NCI-H1930 (cell line): ENCODE measurements around the gene OLFML2A.

Source experiments
- DNase-seq, 2 experiments: peaks; one replicate each; lab custom pipeline; 2025; lab: John Stamatoyannopoulos, UW

Gene OLFML2A

DNA sequence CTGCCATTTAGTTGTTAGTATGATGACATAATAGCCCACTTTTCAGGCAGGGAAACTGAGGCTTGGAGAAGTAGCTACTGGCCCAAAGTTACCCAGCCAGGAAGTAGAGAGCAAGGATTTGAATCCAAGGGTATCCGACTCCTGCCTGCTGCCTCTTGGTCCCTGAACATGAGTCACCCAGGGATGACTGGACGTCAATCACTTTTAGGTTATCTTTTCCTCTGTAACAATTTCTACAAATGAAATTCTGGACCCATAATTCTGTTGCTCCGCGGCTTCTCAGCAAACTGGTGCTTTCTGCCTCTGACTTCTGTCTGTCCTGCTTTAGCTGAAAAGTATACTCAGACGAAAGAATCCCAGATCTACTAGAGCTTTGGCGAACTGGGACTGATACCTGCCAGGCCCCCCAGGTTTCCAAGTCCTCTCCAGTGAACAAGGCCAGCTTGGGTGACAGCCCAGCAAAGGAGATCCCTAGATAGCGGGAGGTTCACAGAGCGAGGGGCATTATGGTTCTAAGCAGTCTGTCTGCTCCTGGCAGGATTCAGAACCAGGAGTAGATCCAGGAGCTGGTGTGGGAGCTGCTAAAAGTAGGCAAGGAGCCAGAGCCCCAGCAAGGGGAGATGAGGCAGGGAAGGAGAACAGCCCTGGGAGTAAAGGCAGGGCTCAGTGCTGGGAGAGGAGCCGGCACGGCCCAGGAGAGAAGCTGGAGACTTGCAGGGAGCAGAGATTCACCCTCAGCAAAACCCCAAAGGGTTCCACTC lies 20.6 kb downstream of the OLFML2A start:
- no peak for DNase-seq

DNA sequence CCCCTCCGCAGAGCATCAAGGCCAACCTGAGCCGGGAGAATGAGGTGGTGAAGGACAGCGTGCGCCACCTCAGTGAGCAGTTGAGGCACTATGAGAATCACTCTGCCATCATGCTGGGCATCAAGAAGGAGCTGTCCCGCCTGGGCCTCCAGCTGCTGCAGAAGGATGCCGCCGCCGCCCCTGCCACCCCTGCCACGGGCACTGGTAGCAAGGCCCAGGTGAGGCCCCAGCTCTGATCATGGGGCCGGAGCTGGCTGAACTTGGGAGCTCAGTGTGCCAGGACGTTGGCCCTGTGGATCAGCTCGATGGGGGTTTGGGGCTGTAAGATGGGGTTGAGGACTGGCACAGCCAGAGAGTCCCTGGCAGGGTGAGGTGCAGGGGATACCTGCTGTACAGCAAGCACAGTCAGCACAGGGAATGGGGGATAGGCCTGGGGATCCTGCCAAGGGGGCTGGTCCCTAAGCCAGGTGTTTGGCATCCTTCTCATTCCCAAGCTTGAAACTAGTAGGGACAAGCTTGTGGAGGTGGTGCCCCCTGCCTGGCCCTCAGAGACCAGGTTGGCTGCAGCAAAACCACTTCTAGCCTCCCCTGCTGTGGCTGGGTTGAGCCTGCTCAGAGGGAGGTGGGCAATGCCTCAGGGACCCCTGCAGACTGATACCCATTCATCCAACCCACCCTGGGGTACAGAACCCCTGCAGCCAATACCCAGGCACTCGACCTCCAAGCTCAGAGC lies 22.5 kb downstream of the OLFML2A start:
- no peak for DNase-seq

DNA sequence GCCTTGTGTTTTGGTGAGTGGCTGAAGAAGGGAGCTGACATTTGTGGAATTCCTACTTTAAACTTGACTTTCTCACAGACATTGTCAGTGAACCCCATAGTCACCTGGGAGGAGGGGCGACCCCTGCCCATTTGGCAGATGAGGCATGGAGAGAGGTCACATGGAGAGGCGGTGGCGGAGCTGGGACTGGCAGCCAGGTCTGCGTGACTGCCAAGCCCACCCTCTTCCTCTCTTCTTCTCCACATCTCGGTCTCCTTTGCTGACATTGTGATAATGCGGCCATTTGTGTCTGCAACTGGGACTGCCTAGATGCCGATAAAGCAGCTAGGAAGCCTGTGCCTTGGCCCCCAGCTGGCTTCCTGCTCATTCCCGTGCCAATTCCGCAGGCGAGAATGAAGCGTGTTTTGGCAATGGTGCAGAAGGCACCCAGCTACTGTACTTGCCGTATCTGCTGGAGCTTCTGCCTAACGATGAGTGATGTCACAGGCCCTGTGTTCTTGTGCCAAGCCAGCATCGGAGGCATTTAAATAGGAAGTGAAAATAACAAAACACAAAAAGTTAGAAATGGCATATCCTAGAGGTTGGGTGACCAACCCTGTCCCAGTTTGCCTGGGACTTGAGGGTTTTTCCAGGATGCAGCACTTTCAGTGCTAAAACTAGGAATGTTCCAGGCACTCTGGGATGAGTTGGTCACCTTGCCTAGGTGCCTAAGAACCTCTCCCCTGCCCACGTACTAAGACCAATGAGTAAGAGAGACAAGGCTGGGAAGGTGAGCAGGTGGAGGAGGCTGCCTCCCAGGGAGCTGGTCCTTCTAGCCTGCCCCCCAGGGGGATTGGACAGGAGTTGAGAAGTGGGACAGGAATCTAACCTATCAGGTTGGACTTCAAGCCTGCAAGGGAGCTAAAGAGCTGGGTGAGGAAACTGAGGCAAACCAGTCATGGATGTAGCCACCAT lies 23.6 kb downstream of the OLFML2A start:
- DNase-seq: no peak

DNA sequence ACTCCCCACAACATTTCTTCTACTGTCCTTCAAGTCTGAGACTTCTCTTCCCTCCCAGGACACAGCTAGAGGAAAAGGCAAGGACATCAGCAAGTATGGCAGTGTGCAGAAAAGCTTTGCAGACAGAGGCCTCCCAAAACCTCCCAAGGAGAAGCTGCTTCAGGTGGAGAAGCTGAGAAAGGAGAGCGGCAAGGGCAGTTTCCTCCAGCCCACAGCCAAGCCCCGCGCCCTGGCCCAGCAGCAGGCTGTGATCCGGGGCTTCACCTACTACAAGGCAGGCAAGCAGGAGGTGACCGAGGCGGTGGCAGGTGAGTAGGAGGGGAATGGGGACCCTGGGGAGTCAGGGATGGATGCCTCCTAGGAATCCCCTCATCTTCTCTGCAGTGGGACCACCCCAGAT lies 24.4 kb downstream of the OLFML2A start:
- DNase-seq: no peak

DNA sequence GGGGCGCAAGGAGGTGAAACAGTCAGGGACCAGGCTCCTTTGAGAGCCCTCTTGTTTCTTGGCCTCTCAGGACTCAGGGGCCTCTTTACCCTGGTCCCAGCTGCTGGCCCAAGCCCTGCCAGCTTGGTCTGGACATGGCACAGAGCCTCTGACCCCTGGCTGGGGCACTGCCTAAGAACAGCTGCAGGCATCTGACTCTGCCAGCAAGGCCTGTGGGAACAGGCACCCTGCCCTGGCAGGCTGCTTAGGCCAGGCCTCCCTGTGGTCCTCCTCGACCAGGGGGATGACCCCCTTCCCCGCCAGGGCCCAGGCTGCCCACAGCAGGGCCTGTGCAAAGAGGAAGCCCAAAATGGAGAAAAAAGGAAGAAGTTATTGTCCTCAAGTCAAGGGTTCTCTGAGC lies 25.5 kb downstream of the OLFML2A start:
- DNase-seq: no peak

DNA sequence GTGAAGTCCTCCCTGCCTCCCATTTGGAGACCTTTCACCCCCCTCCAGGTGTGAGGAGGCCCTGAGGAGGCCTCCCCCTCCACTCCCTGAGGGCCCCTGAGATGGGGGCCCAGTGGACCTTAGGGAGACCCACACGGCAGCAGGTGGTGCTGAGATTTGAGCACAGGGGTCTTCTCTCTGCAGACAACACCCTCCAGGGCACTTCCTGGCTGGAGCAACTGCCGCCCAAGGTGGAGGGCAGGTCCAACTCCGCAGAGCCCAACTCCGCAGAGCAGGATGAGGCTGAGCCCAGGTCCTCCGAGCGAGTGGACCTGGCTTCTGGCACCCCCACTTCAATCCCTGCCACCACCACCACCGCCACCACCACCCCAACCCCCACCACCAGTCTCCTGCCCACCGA lies 27.0 kb downstream of the OLFML2A start:
- DNase-seq: no peak

DNA sequence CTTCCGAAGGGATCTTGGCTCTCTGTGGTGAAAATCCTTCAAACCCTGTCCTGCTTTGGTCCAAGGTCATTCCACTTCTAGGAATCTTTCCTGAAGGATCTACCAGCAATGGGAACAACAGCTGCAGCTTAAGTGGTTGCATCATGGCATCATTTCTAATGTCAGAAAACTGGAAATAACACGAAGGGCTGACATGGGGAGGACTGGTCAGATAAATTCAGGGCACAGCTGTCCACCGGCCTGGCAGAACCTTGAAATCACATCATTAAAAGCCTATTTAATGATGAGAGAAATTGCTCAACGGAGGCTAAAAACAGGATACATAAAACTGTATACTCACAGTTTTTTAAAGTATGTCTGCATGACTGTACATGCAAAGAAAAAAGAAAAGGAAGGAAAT lies 28.3 kb downstream of the OLFML2A start:
- no peak for DNase-seq

DNA sequence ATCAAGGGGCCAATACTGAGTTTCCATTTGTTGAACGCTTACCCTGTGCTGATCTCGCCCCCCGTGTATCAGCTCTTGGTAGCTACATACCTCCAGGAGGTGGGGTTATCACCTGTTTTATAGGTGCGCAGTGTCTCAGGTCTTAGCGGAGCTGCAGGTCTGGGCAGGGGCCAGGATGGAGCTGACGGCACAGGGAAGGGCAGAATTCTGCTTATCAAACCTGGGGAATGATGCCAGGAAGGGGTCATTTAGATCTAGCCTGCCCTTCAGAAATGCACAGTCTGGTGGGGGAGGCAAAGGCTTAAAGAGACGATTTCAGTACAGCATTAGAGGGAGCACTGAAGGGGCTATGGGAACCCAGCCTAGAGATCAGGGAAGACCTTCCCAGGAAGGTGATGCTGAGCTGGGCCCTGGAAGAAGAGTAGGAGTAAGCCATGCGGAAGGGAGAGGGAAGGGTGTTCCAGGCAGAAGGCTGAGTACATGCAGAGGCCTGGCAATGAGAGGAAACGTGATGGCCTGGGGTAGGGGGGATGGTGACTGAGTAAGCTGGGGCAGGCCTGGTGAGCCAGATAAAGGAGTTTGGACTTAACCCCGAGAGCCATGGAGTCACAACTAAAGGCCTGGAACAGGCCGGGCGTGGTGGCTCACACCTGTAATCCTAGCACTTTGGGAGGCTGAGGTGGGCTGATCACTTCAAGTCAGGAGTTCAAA lies 31.5 kb downstream of the OLFML2A start:
- DNase-seq: no peak

DNA sequence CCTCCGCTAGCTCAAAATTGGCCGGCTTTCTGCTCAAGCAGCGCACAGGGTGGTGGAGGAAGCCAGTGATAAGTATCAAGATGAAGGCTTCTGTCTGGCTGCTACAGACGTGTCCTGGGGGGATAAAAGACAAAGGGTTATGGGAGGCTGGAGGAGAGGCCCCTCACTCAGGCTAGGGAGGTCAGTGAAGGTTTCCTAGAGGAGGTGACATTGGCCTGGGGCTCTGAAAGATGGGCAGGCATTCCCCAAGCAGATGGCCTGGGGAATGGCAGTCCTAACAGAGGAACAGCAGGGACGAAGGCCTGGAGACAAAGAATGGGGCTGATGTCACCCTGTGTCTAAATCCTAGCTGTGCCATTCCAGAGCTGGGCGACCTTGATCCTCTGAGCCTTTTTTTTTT lies 32.3 kb downstream of the OLFML2A start:
- DNase-seq: no peak

DNA sequence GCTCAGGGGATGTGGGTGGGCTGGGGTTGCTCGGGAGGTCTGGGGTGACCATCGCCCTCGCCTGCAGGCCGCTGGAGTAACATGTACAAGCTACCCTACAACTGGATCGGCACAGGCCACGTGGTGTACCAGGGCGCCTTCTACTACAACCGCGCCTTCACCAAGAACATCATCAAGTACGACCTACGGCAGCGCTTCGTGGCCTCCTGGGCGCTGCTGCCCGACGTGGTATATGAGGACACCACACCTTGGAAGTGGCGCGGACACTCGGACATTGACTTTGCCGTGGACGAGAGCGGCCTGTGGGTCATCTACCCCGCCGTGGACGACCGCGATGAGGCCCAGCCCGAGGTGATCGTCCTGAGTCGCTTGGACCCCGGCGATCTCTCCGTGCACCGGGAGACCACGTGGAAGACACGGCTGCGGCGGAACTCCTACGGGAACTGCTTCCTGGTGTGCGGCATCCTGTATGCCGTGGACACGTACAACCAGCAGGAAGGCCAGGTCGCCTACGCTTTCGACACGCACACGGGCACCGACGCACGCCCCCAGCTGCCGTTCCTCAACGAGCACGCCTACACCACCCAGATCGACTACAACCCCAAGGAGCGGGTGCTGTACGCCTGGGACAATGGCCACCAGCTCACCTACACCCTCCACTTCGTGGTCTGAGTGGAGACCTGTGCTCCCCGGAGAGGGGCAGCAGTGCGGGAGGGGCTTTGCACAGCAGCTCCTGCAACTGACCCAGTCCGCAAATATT lies 33.0 kb downstream of the OLFML2A start:
- DNase-seq: no peak

DNA sequence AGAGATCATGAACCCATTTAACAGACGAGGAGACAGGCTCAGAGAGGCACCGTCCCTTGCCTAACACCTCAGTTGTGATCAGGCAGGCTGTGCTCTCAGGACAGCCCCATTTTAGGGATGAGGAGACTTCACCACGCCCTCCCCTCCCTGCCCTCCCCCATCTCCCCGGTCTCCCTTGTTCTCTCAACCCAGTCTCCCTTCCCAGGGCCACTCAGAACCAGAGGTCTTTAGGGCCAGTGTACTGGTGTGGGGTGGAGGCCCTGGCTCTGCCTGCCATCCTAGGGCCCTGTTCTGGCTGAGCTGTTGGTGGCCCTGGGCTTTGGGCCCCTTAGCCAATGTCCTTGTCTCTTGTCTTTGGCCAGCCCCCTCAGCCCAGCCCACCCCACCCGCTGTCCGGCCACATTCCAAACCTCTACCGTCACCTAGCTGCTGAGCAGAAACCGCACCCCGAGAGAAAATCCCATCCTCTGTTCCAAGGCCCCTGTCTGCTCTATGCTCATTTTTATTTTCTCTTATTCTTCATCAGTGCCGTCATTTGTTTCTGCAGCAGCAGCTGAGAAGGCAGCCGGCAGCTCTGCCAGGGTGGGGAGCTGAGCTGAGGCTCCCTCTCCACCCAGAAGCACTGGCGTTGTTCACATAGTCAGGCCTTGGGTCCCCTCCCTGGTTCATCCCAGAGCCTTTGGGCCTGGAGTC lies 33.9 kb downstream of the OLFML2A start:
- DNase-seq: no peak

DNA sequence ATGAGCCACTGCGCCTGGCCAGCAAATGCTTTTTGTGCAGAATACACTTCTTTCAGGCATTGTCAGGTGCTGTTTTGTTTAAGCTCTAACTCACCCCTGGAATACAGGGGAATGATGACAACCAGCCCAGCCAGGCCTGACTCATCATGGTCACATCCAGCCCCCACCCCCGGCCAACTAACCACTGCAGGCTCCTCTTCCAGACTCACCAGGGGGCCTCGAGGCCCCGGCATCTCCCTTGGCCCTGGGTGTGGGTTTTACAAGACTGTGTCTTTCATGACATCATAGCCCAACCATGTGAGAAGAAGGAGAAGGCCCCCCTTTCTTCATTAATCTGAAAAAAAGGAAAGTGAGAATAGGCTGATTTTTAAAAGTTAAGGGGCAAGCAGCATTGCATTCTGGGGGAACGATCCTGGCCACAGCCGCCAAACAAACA lies 35.5 kb downstream of the OLFML2A start:
- DNase-seq: no peak

DNA sequence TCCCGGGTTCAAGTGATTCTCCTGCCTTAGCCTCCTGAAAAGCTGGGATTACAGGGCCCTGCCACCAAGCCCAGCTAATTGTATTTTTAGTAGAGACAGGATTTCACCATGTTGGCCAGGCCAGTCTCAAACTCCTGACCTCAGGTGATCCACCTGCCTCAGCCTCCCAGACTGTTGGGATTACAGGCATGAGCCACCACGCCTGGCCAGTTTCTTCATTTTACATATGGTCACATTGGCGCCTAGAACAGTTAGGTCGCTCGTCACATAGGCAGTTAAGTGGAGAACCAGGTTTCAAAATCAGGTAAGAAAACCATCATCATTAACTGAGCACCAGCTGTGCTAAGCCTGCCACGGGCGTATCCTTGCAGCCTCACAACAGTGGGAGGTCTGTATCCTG lies 36.1 kb downstream of the OLFML2A start:
- DNase-seq: no peak

DNA sequence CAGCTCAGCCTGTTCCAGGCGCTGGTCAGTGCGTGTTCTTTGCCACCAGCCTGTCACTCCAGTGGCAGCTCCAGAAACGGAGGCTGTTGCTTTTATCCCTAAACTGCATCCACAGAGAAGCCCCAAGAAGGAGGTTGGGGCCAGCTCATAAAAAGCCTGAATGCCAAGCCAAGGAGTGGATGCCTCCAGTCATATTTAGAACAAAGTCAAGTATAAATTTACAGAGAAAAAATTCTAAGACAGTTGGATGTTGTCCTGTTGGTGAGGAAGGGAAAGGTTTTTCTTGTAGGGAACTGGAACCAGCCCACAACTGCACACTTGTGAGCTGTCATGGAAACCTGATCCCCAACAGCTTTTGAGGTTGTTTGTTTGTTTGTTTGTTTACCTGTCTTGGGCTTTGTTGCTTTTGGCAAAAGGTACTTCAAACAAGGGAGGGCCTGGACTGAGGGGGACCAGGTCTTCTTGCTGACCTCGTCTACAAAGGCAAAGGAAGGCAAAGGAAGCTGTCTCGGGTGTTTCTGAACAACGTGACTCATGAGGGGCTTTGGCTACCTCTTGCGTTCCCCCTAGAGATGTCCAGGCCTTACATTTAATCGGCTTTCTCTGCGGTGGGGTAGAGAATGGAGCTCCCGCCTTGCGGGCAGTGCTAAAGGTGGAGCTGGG lies 36.7 kb downstream of the OLFML2A start:
- no peak for DNase-seq

DNA sequence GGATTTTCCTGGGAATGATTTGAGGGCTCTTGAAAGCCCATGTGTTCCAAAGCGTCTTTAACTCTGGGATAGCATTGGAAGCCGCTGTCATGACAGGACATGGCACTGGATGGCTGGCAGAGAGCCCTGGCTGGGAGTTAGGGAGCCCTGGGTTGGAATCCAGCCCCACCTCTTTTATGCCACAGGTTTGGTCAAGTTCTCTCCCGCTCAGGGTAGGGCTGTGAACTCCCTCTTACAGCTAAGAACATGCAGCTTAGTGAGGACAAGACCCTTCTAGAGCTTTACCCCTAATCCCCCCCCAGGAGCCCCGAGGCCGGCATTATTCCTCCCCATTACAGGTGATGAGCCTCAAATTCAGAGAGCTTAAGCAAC lies 37.2 kb downstream of the OLFML2A start:
- no peak for DNase-seq

DNA sequence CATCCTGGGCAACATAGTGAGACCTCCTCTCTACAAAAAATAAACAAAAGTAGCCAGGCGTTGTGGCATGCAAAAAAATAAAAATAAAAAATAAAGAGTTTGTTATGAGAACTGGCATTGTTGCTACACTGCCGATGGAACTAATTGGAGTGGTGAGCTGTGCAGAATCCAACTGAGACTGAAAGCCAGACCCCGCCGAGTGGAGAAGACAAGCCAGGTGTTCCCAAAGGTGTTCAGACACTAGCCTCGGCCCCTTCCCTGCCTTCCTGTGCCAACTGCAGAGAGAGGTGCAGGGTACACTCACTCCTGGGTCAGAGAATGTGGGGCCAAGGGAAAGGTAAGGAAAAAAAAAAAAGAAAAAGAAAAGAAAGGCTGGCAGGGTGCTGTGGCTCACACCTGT lies 38.7 kb downstream of the OLFML2A start:
- DNase-seq: no peak

DNA sequence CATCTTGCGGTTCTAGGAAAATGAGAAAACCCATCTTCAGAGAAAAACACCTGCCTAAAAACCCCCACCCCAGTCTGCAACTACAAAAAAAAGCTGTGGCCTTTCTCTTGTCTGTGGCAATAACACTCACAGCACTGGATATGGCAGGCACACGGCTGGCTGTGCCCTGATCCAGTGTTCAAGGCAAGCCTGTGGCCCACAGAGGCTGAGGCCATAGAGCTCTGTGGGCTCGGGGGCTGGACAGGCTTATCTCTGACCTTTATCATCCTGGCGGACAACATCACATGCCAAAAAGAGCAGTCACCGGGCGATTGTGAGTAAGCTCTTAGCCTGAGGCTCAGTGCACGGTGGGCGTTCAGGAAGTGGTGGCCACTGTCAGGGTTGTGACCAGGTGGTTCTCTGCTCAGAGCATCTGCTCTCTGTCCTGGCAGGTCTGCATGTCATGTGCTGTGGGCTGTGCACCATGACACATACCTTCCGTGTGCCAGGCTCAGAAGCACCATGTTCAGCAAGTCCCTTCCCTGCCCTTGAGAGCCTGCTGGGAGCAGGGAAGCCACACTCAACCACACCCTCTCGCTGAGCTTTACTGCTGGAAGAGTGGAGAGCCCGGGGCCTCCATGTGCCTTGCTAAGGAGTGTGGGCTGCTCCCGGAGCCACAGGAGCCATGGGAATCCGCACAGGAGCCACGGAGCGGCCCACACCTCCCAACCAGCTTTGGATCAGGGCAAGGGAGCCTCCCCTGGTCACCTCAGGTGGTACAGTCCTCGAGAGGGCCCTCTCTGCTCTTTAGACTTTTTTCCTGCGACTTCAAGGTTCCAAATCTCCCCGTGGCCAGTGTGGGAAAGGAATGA lies 41.7 kb downstream of the OLFML2A start:
- no peak for DNase-seq

DNA sequence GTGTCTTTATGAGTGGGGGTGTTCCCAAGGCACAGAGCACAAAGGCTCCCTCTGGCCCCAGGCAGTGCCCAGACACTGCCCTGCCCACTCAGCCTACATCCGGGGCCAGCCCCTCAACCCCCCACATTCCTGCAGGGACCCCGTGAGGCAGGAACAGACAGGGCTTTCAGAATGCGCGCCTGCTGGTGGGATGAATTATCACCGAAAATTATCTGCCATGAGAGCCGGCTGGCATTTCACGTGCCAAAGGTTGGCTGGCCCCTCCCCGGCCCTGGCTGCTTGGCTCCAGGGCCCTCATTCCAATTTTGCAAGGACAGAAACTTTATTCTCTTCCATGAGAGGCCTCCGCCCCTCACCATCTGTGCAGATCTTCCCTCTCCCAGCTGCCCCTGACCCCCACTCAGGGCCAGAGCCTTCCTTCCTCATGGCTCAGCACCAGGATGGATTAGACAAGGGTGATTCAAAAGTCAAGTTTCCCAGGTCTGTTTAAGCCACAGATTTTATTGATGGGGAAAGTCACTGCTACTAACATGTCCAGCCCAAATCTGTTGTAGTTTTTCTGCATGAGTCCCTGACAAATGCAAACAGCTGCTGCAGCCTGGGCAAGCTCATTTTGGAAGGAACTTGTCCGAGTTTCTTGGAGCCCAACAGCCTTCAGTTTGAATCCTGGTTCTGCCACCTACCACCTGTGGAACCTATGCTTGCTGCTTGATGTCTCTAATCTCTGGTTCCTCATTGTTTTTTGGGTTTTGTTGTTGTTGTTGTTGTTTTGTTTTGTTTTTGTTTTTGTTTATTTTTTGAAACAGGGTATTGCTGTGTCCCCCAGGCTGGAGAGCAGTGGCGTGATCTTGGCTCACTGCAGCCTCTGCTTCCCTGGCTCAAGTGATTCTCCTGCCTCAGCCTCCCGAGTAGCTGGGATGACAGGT lies 44.0 kb downstream of the OLFML2A start:
- no peak for DNase-seq
